Body of pancreas (tissue), 4 donors: ENCODE measurements around the gene KATNAL2.

Experiments
- CTCF ChIP-seq, 7 experiments: fragments of 450-650 bp in 4 of 7; fragments of 200-600 bp in 3 of 7; sonication (generic) in 3 of 7; IDR thresholded peaks; one replicate each; pipeline ENCODE4 v1.5.1; 2016 to 2019; ENCODE audit warnings: antibody characterized with exemption in 7 of 7
- POLR2A ChIP-seq, 3 donors: fragments of 450-650 bp; IDR thresholded peaks; one replicate each; pipeline ENCODE4 v1.6.1; 2016; ENCODE audit warnings: antibody characterized with exemption in 3 of 3, mild to moderate bottlenecking in 2 of 3

GRCh38 chr18:47081578-47081977 lies 164.2 kb downstream of the KATNAL2 start:
- TF ChIP-seq CTCF (IDR thresholded peaks at IDR 0.05) (no peak), POLR2A (IDR thresholded peaks at IDR 0.05) (no peak)
